IMR-90 (cell line): ENCODE data around the gene C17orf67. TPM values are rescaled to one million over a fixed set of nuclear protein-coding genes. Genes with fewer than 3 reads are reported as not detected.

Experiments used
- ATAC-seq: fragments of 200-7000 bp; cut with Tn5 transposase; 2 replicates; pipeline ENCODE4 v1.9.1; 2020; ENCODE audit warnings: low read depth, mild to moderate bottlenecking, moderate library complexity
- BruUV-seq: library from RNA; stranded (reverse); fragments of 400-500 nt; replicated peaks from 2 replicates; lab custom pipeline; 2021; lab: Mats Ljungman, UMichigan
- CTCF ChIA-PET: fragments of 300-600 bp; formaldehyde crosslinking; extraction: SDS; loops from one replicate; lab custom pipeline; 2021; ENCODE audit warnings: antibody characterized with exemption; lab: Yijun Ruan, JAX
- POLR2A ChIA-PET: fragments of 300-600 bp; sonication (Branson Sonifier 250); formaldehyde crosslinking; loops from one replicate; lab custom pipeline; 2022; ENCODE audit warnings: antibody characterized with exemption; ENCODE audit not compliant: unreplicated experiment; lab: Charles Lee
- DNase-seq: peaks from one replicate; pipeline ENCODE4 v3.0.0; 2013
- H2AFZ ChIP-seq: replicated peaks from 2 replicates; pipeline ENCODE3; 2013; ENCODE audit warnings: low read length, mild to moderate bottlenecking; ENCODE audit not compliant: poor library complexity
- H2AK5ac ChIP-seq: 2 replicates; pipeline ENCODE4 v1.6.1; 2013; ENCODE audit warnings: low read depth, low read length, inconsistent platforms
- H2AK9ac ChIP-seq: replicated peaks from 2 replicates; pipeline ENCODE3; 2013; ENCODE audit warnings: mild to moderate bottlenecking, low read depth, low read length, moderate library complexity; ENCODE audit not compliant: poor library complexity
- H2BK120ac ChIP-seq: 2 replicates; pipeline ENCODE4 v1.6.1; 2013; ENCODE audit warnings: low read depth, low read length, inconsistent platforms
- H2BK15ac ChIP-seq: 3 replicates; pipeline ENCODE4 v1.6.1; 2013; ENCODE audit warnings: low read depth, low read length, inconsistent platforms
- H2BK20ac ChIP-seq: 2 replicates; pipeline ENCODE4 v1.6.1; 2013; ENCODE audit warnings: low read depth, mild to moderate bottlenecking, inconsistent platforms, low read length, moderate library complexity
- H2BK5ac ChIP-seq: 2 replicates; pipeline ENCODE4 v1.6.1; 2013; ENCODE audit warnings: mild to moderate bottlenecking, low read depth, low read length, inconsistent platforms; ENCODE audit not compliant: poor library complexity, severe bottlenecking
- H3K14ac ChIP-seq: replicated peaks from 2 replicates; pipeline ENCODE4 v1.6.1; 2013; ENCODE audit warnings: low read depth, low read length, inconsistent platforms
- H3K18ac ChIP-seq: 2 replicates; pipeline ENCODE4 v1.6.1; 2013; ENCODE audit warnings: low read depth, low read length, control low read depth
- H3K23ac ChIP-seq: 2 replicates; pipeline ENCODE4 v1.6.1; 2013; ENCODE audit warnings: low read depth, low read length, inconsistent platforms
- H3K27ac ChIP-seq: 2 replicates; pipeline ENCODE4 v1.5.1; 2013; ENCODE audit warnings: mild to moderate bottlenecking, control low read depth, low read length; ENCODE audit not compliant: insufficient read depth
- H3K27me3 ChIP-seq: 2 replicates; pipeline ENCODE4 v1.6.1; 2013; ENCODE audit warnings: low read length; ENCODE audit not compliant: control insufficient read depth, insufficient read depth
- H3K36me3 ChIP-seq: 2 replicates; pipeline ENCODE4 v1.6.1; 2013; ENCODE audit warnings: low read length, mixed read lengths; ENCODE audit not compliant: control insufficient read depth, insufficient read depth
- H3K4ac ChIP-seq: 2 replicates; pipeline ENCODE4 v1.6.1; 2013; ENCODE audit warnings: low read depth, low read length, inconsistent platforms
- H3K4me1 ChIP-seq: 2 replicates; pipeline ENCODE4 v1.6.1; 2013; ENCODE audit warnings: low read length, mixed read lengths; ENCODE audit not compliant: control insufficient read depth, insufficient read depth
- H3K4me2 ChIP-seq: 2 replicates; pipeline ENCODE4 v1.6.1; 2013; ENCODE audit warnings: low read depth, mild to moderate bottlenecking, control low read depth, low read length, moderate library complexity
- H3K4me3 ChIP-seq: 2 replicates; pipeline ENCODE4 v1.5.1; 2013; ENCODE audit warnings: low read depth, mild to moderate bottlenecking, control low read depth, low read length, moderate library complexity; ENCODE audit not compliant: insufficient read depth
- H3K56ac ChIP-seq: 2 replicates; pipeline ENCODE4 v1.6.1; 2013; ENCODE audit warnings: low read length, inconsistent platforms; ENCODE audit not compliant: insufficient read depth; ENCODE audit errors: extremely low read depth
- H3K79me1 ChIP-seq, 2 experiments: 2 replicates each; pipeline ENCODE4 v1.6.1; 2013; ENCODE audit warnings: low read length in 2 of 2, inconsistent platforms in 1 of 2, low read depth in 1 of 2
- H3K9ac ChIP-seq: 2 replicates; pipeline ENCODE4 v1.6.1; 2013; ENCODE audit warnings: low read depth, low read length, control low read depth
- H3K9me1 ChIP-seq: 2 replicates; pipeline ENCODE4 v1.6.1; 2013; ENCODE audit warnings: low read length, inconsistent platforms; ENCODE audit not compliant: insufficient read depth
- H3K9me3 ChIP-seq: 2 replicates; pipeline ENCODE4 v1.6.1; 2013; ENCODE audit warnings: low read length; ENCODE audit not compliant: control insufficient read depth, insufficient read depth
- H4K20me1 ChIP-seq: 2 replicates; pipeline ENCODE4 v1.6.1; 2013; ENCODE audit warnings: low read length, inconsistent platforms; ENCODE audit not compliant: insufficient read depth
- H4K5ac ChIP-seq: 2 replicates; pipeline ENCODE4 v1.6.1; 2013; ENCODE audit warnings: mild to moderate bottlenecking, low read depth, low read length, control low read depth
- H4K8ac ChIP-seq, 2 experiments: 2 replicates each; pipeline ENCODE4 v1.6.1; 2013; ENCODE audit warnings: low read depth in 2 of 2, low read length in 2 of 2, control low read depth in 1 of 2, inconsistent platforms in 1 of 2
- H4K91ac ChIP-seq: 2 replicates; pipeline ENCODE4 v1.6.1; 2013; ENCODE audit warnings: low read depth, low read length, inconsistent platforms; ENCODE audit not compliant: insufficient read depth
- BHLHE40 ChIP-seq: fragments of 150-350 bp; IDR thresholded peaks from 2 replicates; pipeline ENCODE4 v1.6.1; 2016; ENCODE audit warnings: mild to moderate bottlenecking, low read depth, low read length
- CEBPB ChIP-seq: IDR thresholded peaks from 2 replicates; pipeline ENCODE4 v1.6.1; 2012; ENCODE audit warnings: low read depth, low read length, improper control_type of control experiment
- CHD1 ChIP-seq: IDR thresholded peaks from 2 replicates; pipeline ENCODE4 v1.6.1; 2012; ENCODE audit warnings: low read depth, low read length, improper control_type of control experiment
- FOS ChIP-seq: fragments of 150-350 bp; IDR thresholded peaks from 2 replicates; pipeline ENCODE4 v1.6.1; 2016; ENCODE audit warnings: low read depth, low read length
- MAFK ChIP-seq: IDR thresholded peaks from 2 replicates; pipeline ENCODE4 v1.6.1; 2012; ENCODE audit warnings: low read depth, low read length, improper control_type of control experiment
- MAZ ChIP-seq: IDR thresholded peaks from 2 replicates; pipeline ENCODE4 v1.6.1; 2012; ENCODE audit warnings: low read depth, mild to moderate bottlenecking, low read length, improper control_type of control experiment, moderate library complexity, borderline replicate concordance
- MXI1 ChIP-seq: IDR thresholded peaks from 2 replicates; pipeline ENCODE4 v1.6.1; 2012; ENCODE audit warnings: low read depth, mild to moderate bottlenecking, low read length, moderate library complexity, borderline replicate concordance
- NFE2L2 ChIP-seq: fragments of 150-350 bp; IDR thresholded peaks from 2 replicates; pipeline ENCODE4 v1.6.1; 2016; ENCODE audit warnings: low read depth, mild to moderate bottlenecking, low read length
- POLR2A ChIP-seq: IDR thresholded peaks from 2 replicates; pipeline ENCODE4 v1.6.1; 2012; ENCODE audit warnings: mild to moderate bottlenecking, low read depth, low read length
- RAD21 ChIP-seq: IDR thresholded peaks from 2 replicates; pipeline ENCODE4 v1.6.1; 2012; ENCODE audit warnings: low read length, improper control_type of control experiment
- RCOR1 ChIP-seq: IDR thresholded peaks from 2 replicates; pipeline ENCODE4 v1.6.1; 2012; ENCODE audit warnings: mild to moderate bottlenecking, low read length, improper control_type of control experiment; ENCODE audit not compliant: insufficient replicate concordance
- RFX5 ChIP-seq: IDR thresholded peaks from 2 replicates; pipeline ENCODE4 v1.8.0; 2012; ENCODE audit warnings: low read depth, mild to moderate bottlenecking, low read length, moderate library complexity
- SMC3 ChIP-seq: fragments of 150-350 bp; IDR thresholded peaks from 2 replicates; pipeline ENCODE4 v1.6.1; 2016; ENCODE audit warnings: low read depth, mild to moderate bottlenecking, antibody characterized with exemption, low read length, moderate library complexity
- WGBS, 2 experiments: methylation state at CpG; one replicate each; pipeline versions ENCODE4 v1.1.5 to v1.1.7; 2013; ENCODE audit warnings: missing lambda C conversion rate in 2 of 2; ENCODE audit not compliant: insufficient read length in 1 of 2; ENCODE audit errors: extremely low coverage in 2 of 2; 5-methylcytosine and 5-hydroxymethylcytosine counted together
- dilution Hi-C: fragments of 300-500 bp; cut with HindIII; formaldehyde crosslinking; loops from one replicate; pipeline ENCODE4 v1.14.3; 2018; ENCODE audit warnings: low sequenced_read_pairs; ENCODE audit not compliant: unreplicated experiment
- in situ Hi-C: fragments of 300-500 bp; cut with MboI; formaldehyde crosslinking; loops from 3 replicates; pipeline ENCODE4 v1.14.3; 2019; ENCODE audit warnings: low sequenced_read_pairs, inconsistent platforms, mixed read lengths
- intact Hi-C: fragments of 100-400 bp; cut with micrococcal nuclease; formaldehyde crosslinking; loops from 2 replicates; pipeline ENCODE4 v1.10.0; 2022
- polyA plus RNA-seq, 3 experiments: library from polyadenylated mRNA; depleted of rRNA; stranded (reverse); fragments of >200 nt; gene quantifications; 2 replicates each; pipeline ENCODE4 v1.2.3, GENCODE V29; 2012; ENCODE audit warnings: low replicate concordance in 1 of 3
- total RNA-seq: library from RNA; depleted of rRNA; stranded (reverse); fragments of >200 nt; gene quantifications from 2 replicates; pipeline ENCODE4 v1.2.3, GENCODE V29; 2012
- TF ChIP-seq, protein P1 (sequence below): conservative IDR thresholded peaks from 2 replicates; pipeline ENCODE4 v1.5.1; 2012; ENCODE audit warnings: mild to moderate bottlenecking, low read depth, low read length, improper control_type of control experiment
- TF ChIP-seq, protein P2 (sequence below): fragments of 150-350 bp; IDR thresholded peaks from 2 replicates; pipeline ENCODE4 v1.6.1; 2016; ENCODE audit warnings: low read depth, mild to moderate bottlenecking, low read length, moderate library complexity, borderline replicate concordance
- TF ChIP-seq, protein P3 (sequence below): fragments of 150-350 bp; IDR thresholded peaks from 2 replicates; pipeline ENCODE4 v1.6.1; 2017; ENCODE audit warnings: mild to moderate bottlenecking, antibody characterized with exemption, low read length, low read depth

C17orf67 gene
- total and polyA plus RNA-seq, 2 of the 4 experiments (the other 2 are of a cell fraction): 0.18 to 1.1 TPM

DNA sequence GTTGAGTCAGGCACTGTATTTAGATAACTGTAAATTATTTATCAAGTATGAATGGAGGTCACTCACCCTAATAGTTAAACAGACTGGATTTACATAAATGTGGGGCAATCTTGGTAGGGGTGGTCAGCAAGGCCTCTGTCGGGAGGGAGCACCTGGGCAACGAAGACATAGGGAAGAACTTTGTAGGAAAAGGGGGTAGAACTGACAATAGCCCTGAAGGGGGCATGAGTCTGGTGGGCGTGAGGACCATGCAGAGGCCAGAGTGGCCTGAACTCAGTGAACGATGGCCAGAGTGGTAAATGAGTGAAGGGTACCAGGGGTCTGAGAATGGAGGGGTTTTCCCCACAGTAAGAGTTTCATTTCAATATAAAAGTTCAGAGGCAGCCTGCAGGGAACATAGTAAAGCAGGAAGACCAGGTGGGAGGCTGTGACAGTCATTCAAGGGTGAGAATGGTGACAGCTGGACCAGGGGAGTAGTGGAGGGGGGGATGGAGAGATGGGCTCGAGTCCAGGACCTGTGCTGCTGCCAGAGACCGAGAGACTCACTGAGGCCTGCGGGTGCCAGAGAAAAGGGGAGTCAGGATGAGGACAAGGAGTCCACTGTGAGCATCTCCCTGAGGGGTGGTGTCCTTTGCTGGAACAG is 2.9 kb downstream of the C17orf67 start:
- 100% methylated on average over 3 of the region's 7 CpGs; no CpG with 5 or more reads in 1 of the 2 experiments for WGBS, 2 experiments
- intact Hi-C loops: loop anchor here (5.0 kb wide), 1 partner anchor 239 kb away; the partner anchor contains the start of gene NOG

More for the DNA sequence above, 2.9 kb downstream of the C17orf67 start:
- POLR2A ChIA-PET: no interaction called here
- H3K4ac ChIP-seq: no peak overlapping the region
- in situ Hi-C loops: no loop called here
- H4K91ac ChIP-seq: no peak overlapping the region
- no peak overlapping the region for H3K56ac ChIP-seq
- BruUV-seq: no TSS peak
- H2AFZ ChIP-seq: no peak overlapping the region
- CTCF ChIA-PET: no interaction called here
- H4K5ac ChIP-seq: no peak overlapping the region
- peak overlapping the region; percentile 79 for H2AK9ac ChIP-seq
- no peak for TF ChIP-seq RFX5
- TF ChIP-seq, protein P1, sequence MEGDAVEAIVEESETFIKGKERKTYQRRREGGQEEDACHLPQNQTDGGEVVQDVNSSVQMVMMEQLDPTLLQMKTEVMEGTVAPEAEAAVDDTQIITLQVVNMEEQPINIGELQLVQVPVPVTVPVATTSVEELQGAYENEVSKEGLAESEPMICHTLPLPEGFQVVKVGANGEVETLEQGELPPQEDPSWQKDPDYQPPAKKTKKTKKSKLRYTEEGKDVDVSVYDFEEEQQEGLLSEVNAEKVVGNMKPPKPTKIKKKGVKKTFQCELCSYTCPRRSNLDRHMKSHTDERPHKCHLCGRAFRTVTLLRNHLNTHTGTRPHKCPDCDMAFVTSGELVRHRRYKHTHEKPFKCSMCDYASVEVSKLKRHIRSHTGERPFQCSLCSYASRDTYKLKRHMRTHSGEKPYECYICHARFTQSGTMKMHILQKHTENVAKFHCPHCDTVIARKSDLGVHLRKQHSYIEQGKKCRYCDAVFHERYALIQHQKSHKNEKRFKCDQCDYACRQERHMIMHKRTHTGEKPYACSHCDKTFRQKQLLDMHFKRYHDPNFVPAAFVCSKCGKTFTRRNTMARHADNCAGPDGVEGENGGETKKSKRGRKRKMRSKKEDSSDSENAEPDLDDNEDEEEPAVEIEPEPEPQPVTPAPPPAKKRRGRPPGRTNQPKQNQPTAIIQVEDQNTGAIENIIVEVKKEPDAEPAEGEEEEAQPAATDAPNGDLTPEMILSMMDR: no peak
- no peak for TF ChIP-seq NFE2L2
- TF ChIP-seq SMC3: no peak
- no peak for TF ChIP-seq FOS
- TF ChIP-seq, protein P2, sequence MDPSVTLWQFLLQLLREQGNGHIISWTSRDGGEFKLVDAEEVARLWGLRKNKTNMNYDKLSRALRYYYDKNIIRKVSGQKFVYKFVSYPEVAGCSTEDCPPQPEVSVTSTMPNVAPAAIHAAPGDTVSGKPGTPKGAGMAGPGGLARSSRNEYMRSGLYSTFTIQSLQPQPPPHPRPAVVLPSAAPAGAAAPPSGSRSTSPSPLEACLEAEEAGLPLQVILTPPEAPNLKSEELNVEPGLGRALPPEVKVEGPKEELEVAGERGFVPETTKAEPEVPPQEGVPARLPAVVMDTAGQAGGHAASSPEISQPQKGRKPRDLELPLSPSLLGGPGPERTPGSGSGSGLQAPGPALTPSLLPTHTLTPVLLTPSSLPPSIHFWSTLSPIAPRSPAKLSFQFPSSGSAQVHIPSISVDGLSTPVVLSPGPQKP: no peak
- TF ChIP-seq POLR2A: no peak
- no peak for TF ChIP-seq MAZ
- no peak for TF ChIP-seq RAD21
- TF ChIP-seq MXI1: no peak
- TF ChIP-seq, protein P3, sequence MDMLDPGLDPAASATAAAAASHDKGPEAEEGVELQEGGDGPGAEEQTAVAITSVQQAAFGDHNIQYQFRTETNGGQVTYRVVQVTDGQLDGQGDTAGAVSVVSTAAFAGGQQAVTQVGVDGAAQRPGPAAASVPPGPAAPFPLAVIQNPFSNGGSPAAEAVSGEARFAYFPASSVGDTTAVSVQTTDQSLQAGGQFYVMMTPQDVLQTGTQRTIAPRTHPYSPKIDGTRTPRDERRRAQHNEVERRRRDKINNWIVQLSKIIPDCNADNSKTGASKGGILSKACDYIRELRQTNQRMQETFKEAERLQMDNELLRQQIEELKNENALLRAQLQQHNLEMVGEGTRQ: no peak
- TF ChIP-seq BHLHE40: no peak
- TF ChIP-seq CHD1: no peak
- no peak for TF ChIP-seq MAFK
- TF ChIP-seq RCOR1: no peak
- TF ChIP-seq CEBPB: no peak
- H3K14ac ChIP-seq: no peak overlapping the region
- no peak overlapping the region for H3K9ac ChIP-seq
- H2AK5ac ChIP-seq: peak overlapping the region; percentile 43; the same call in 1 of the 2 replicates
- H2BK20ac ChIP-seq: no peak overlapping the region
- no peak overlapping the region for H3K27ac ChIP-seq
- H3K18ac ChIP-seq: no peak overlapping the region
- no peak overlapping the region for H2BK120ac ChIP-seq
- peaks cover 35 to 50% of the 10 kb centered on the region in 2 experiments for H3K79me1 ChIP-seq
- no peak overlapping the region for H3K23ac ChIP-seq
- no peaks in the 10 kb centered on the region; the same call in 1 of the 2 replicates for H3K36me3 ChIP-seq
- H3K27me3 ChIP-seq: no peaks in the 10 kb centered on the region
- H3K4me2 ChIP-seq: no peak overlapping the region
- dilution Hi-C loops: no loop called here
- ATAC-seq (no peak), DNase-seq (no peak)
- peaks cover 8% of the 10 kb centered on the region for H3K4me1 ChIP-seq
- no peak overlapping the region; a peak in 1 of 4 replicates for H4K8ac ChIP-seq
- H3K9me3 ChIP-seq: no peaks in the 10 kb centered on the region
- H2BK15ac ChIP-seq: no peak overlapping the region
- peaks cover 21% of the 10 kb centered on the region for H3K9me1 ChIP-seq
- H2BK5ac ChIP-seq: no peak overlapping the region
- H4K20me1 ChIP-seq: peaks cover 19% of the 10 kb centered on the region
- H3K4me3 ChIP-seq: no peak overlapping the region
